Tibial nerve (tissue), 4 donors: ENCODE measurements around the gene VKORC1L1. TPM values are rescaled to one million over a fixed set of nuclear protein-coding genes. Genes with fewer than 3 reads are reported as not detected.
"Not testable (repeated sequence)": the region's sequence is repeated elsewhere in the genome, so short reads cannot be mapped to it uniquely, and the experiment has no call there.

Experiments used
- DNase-seq, 2 donors: peaks; one replicate each; pipeline ENCODE4 v3.0.0-alpha.2; 2019; ENCODE audit warnings: low spot score in 2 of 2
- H3K27ac ChIP-seq, 4 donors: fragments of 200-600 bp; sonication (generic) in 3 of 4; one replicate each; pipeline ENCODE4 v1.5.1; 2017 to 2019; ENCODE audit warnings: mild to moderate bottlenecking in 1 of 4
- H3K27me3 ChIP-seq, 2 donors: fragments of 200-600 bp; sonication (generic) in 1 of 2; one replicate each; pipeline versions ENCODE4 v1.5.1 to v1.6.0; 2017 to 2019
- H3K36me3 ChIP-seq, 3 donors: fragments of 200-600 bp; sonication (generic); one replicate each; pipeline ENCODE4 v1.5.1; 2018 to 2019
- H3K4me1 ChIP-seq, 4 donors: fragments of 200-600 bp; sonication (generic) in 3 of 4; one replicate each; pipeline ENCODE4 v1.5.1; 2017 to 2019
- H3K4me3 ChIP-seq, 4 donors: fragments of 200-600 bp; sonication (generic) in 3 of 4; one replicate each; pipeline ENCODE4 v1.5.1; 2017 to 2019; ENCODE audit warnings: mild to moderate bottlenecking in 1 of 4, moderate library complexity in 1 of 4
- H3K9me3 ChIP-seq, 4 donors: fragments of 200-600 bp; sonication (generic) in 3 of 4; one replicate each; pipeline ENCODE4 v1.5.1; 2017 to 2019
- CTCF ChIP-seq, 5 experiments: fragments of 200-600 bp in 3 of 5; fragments of 450-650 bp in 2 of 5; sonication (generic) in 3 of 5; IDR thresholded peaks; one replicate each; pipeline ENCODE4 v1.5.1; 2016 to 2019; ENCODE audit warnings: antibody characterized with exemption in 5 of 5, mild to moderate bottlenecking in 3 of 5, moderate library complexity in 2 of 5
- EP300 ChIP-seq, 2 donors: sonication (generic); formaldehyde crosslinking; IDR thresholded peaks; one replicate each; pipeline ENCODE4 v1.6.1; 2017; ENCODE audit warnings: antibody characterized with exemption in 2 of 2, mild to moderate bottlenecking in 1 of 2
- POLR2A ChIP-seq, 2 donors: fragments of 450-650 bp; IDR thresholded peaks; one replicate each; pipeline ENCODE4 v1.6.1; 2017; ENCODE audit warnings: antibody characterized with exemption in 2 of 2, mild to moderate bottlenecking in 2 of 2, moderate library complexity in 2 of 2
- WGBS, 2 donors: methylation state at CpG; one replicate each; pipeline ENCODE4 v1.1.5; 2018; 5-methylcytosine and 5-hydroxymethylcytosine counted together
- total RNA-seq, 4 donors: library from RNA; depleted of rRNA; stranded (reverse); fragments of >200 nt; gene quantifications; one replicate each; pipeline ENCODE4 v1.1.0, GENCODE V29; 2016

Gene VKORC1L1
- total RNA-seq, 4 donors from 2014 or later: 24.1 to 33.7 (median 30.3) TPM

DNA sequence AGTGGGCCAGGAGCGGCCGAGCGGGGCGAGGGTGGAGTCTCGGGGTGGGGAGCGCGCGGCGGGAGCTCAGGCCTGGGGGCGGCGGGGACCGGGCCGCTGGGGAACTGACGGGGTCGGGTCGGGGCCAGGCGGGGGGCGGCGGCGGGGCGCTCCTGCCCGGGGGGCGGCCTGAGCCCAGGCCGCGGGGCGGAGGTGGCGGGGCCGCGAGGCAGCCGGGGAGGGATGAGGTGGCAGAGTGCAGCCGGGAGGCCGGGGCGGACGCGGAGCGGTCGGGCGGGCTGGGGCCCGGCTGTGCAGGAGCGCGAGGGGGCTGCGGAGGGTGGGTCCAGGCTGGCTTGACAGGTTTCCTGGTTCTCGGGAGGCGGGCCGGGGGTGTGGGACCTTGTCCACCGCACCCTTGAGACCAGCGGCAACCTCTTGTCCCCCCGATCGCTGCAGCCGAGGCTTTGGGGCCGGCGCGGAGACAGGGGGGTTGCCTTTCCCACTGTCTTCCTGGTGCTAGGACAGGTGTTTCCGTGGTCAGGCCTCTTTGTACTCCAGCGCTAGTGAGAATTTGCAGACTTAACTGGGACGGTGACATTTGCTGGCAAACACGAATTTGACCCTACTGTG, 814 bp downstream of the VKORC1L1 start:
- H3K36me3 ChIP-seq, DNase-seq, H3K27me3 ChIP-seq, H3K9me3 ChIP-seq: not testable (repeated sequence)
- peak overlapping the region; percentile 63 to 98 (median 92) for H3K4me3 ChIP-seq
- H3K27ac ChIP-seq: peak overlapping the region; percentile 50 to 88 (median 86)
- WGBS, 2 donors: 0 to 1% methylated on average over 4 to 24 of the region's 57 CpGs
- H3K4me1 ChIP-seq: peaks cover 0 to 26% (median 3%) of the 10 kb centered on the region in 4 donors

DNA sequence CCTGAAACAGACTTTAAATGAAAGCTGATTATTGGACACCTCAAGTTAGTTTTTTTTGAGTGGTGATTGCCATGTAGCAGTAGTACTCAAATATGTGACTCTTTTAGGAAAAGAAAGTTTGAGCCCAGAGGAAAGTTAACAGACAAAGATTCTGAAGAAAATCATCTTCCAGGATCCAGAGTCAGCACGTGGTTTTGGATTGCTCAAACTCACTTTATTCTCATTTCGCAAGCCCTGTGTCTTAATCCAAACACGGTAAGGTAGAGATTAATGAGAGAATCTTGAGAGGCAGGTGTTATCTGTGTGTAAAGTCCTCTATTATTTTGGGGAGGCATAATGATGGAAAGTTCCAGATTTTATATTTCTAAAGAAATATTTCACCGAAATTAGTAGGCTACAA, 2.8 kb downstream of the VKORC1L1 start:
- DNase-seq: not testable (repeated sequence)

GRCh38 chr7:65879292-65880153, 6.6 kb downstream of the VKORC1L1 start:
- not testable (repeated sequence) for H3K4me3 ChIP-seq, DNase-seq, H3K27ac ChIP-seq, H3K27me3 ChIP-seq, H3K4me1 ChIP-seq, H3K9me3 ChIP-seq, H3K36me3 ChIP-seq
- WGBS, 2 donors: 75 to 83% methylated on average over 5 of the region's 5 CpGs

More for the DNA sequence above, 2.8 kb downstream of the VKORC1L1 start:
- not testable (repeated sequence) for H3K27me3 ChIP-seq, H3K27ac ChIP-seq, H3K9me3 ChIP-seq, H3K36me3 ChIP-seq, H3K4me3 ChIP-seq
- 85 to 86% methylated on average over 4 of the region's 4 CpGs for WGBS, 2 donors
- H3K4me1 ChIP-seq: peaks cover 0 to 26% (median 3%) of the 10 kb centered on the region in 4 donors

DNA sequence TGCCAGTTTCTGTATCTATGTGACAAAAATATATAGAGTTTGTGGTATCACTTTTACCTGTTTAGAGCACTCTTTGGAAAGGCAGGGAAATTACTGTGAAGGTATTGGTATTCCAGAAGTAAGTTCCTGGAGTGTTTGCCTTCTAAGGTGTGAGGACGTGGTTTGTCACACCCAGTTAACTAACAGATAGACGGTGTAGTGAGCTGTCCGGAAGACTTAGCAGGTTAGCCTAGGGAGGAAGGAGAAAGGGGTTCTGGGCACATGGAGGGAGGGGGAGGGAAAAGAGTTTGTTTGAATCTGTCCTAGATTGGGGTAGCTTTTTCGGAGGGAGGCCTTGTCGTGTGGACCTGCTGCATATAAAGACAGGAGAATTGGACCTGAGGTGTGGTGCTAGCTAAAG, 7.4 kb downstream of the VKORC1L1 start:
- H3K36me3 ChIP-seq, DNase-seq, H3K27me3 ChIP-seq, H3K4me3 ChIP-seq, H3K9me3 ChIP-seq, H3K4me1 ChIP-seq, H3K27ac ChIP-seq: not testable (repeated sequence)
- 92 to 95% methylated on average over 5 of the region's 5 CpGs for WGBS, 2 donors

DNA sequence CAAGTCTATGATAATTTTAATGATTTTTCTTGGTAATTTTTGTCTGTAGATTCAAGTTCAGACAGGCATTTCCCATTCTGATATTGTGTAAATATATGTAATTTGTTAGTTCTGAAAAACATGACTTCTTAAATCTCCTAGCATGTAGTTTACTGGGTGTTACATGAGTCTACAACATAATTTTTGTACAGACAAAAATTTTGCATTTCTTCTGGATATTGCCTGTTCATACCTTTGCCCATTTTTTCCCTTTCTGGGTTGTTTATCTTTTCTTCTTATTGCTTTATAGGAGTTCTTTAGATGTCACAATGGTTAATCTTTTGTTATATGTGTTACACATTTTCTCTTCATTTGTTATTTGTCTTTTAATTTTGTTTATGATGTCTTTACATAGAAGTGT, 12.1 kb downstream of the VKORC1L1 start:
- H3K4me3 ChIP-seq, H3K27me3 ChIP-seq, DNase-seq, H3K9me3 ChIP-seq, H3K4me1 ChIP-seq, H3K27ac ChIP-seq: not testable (repeated sequence)
- peaks cover 0 to 12% (median 0%) of the 10 kb centered on the region in 3 donors for H3K36me3 ChIP-seq

GRCh38 chr7:65885533-65885932, 12.7 kb downstream of the VKORC1L1 start:
- peaks cover 0 to 17% (median 0%) of the 10 kb centered on the region in 3 donors for H3K36me3 ChIP-seq
- not testable (repeated sequence) for H3K4me3 ChIP-seq, H3K9me3 ChIP-seq, H3K4me1 ChIP-seq, DNase-seq, H3K27ac ChIP-seq, H3K27me3 ChIP-seq
- WGBS, 2 donors: 43 to 55% methylated on average over 2 of the region's 3 CpGs

GRCh38 chr7:65888434-65889156, 15.7 kb downstream of the VKORC1L1 start:
- H3K27ac ChIP-seq, H3K27me3 ChIP-seq, DNase-seq, H3K9me3 ChIP-seq, H3K4me3 ChIP-seq: not testable (repeated sequence)
- Histone ChIP-seq H3K4me1 (peaks cover 0 to 11% (median 5%) of the 10 kb centered on the region in 4 donors), H3K36me3 (peaks cover 0 to 16% (median 0%) of the 10 kb centered on the region in 3 donors)
- WGBS, 2 donors: 83 to 94% methylated on average over 5 of the region's 5 CpGs

- 74 to 76% methylated on average over 2 of the region's 2 CpGs for WGBS, 2 donors
- Histone ChIP-seq H3K36me3 (peaks cover 0 to 10% (median 0%) of the 10 kb centered on the region in 3 donors), H3K4me1 (peaks cover 0 to 11% (median 5%) of the 10 kb centered on the region in 4 donors)
- H3K27me3 ChIP-seq, H3K4me3 ChIP-seq, H3K27ac ChIP-seq, DNase-seq, H3K9me3 ChIP-seq: not testable (repeated sequence)
Measured at GRCh38 chr7:65889722-65890121, 16.8 kb downstream of the VKORC1L1 start.

GRCh38 chr7:65892161-65892560, 19.3 kb downstream of the VKORC1L1 start:
- WGBS, 2 donors: 48 to 53% methylated on average over 5 of the region's 5 CpGs
- H3K4me3 ChIP-seq: no peak overlapping the region
- no peak overlapping the region for H3K27ac ChIP-seq
- TF ChIP-seq POLR2A (IDR thresholded peaks at IDR 0.05): no peak
- TF ChIP-seq EP300 (IDR thresholded peaks at IDR 0.05): no peak
- no peak for TF ChIP-seq CTCF (IDR thresholded peaks at IDR 0.05)
- H3K36me3 ChIP-seq: peaks cover 0 to 10% (median 0%) of the 10 kb centered on the region in 3 donors
- H3K9me3 ChIP-seq: no peaks in the 10 kb centered on the region
- no peaks in the 10 kb centered on the region for H3K27me3 ChIP-seq
- no peak for DNase-seq
- H3K4me1 ChIP-seq: peaks cover 0 to 11% (median 5%) of the 10 kb centered on the region in 4 donors
